ENCODE measurements around the gene TBL3.
"Not testable (repeated sequence)": the region's sequence is repeated elsewhere in the genome, so short reads cannot be mapped to it uniquely, and the experiment has no call there.

TBL3 gene

GRCh38 chr16:2002406-2003230 is 30.8 kb downstream of the TBL3 start:
- DNase-seq, result no peak

- no peak for DNase-seq
Observed at GRCh38 chr16:2003231-2003826, 31.5 kb downstream of the TBL3 start.

GRCh38 chr16:2003827-2004641 is 32.2 kb downstream of the TBL3 start:
- peak; percentile 86 for DNase-seq

GRCh38 chr16:2004795-2005517 is 33.1 kb downstream of the TBL3 start:
- no peak for DNase-seq

- no peak for DNase-seq
Observed at GRCh38 chr16:2005646-2006045, 33.8 kb downstream of the TBL3 start.

- DNase-seq, result no peak
Observed at GRCh38 chr16:2006317-2006716, 34.5 kb downstream of the TBL3 start.

GRCh38 chr16:2007081-2007836 is 35.4 kb downstream of the TBL3 start:
- DNase-seq, result no peak

GRCh38 chr16:2008009-2008526 is 36.2 kb downstream of the TBL3 start:
- DNase-seq, result no peak

GRCh38 chr16:2008631-2009163 is 36.8 kb downstream of the TBL3 start:
- no peak for DNase-seq

GRCh38 chr16:2009164-2009711 is 37.4 kb downstream of the TBL3 start:
- DNase-seq, result no peak

GRCh38 chr16:2009791-2010510 is 38.1 kb downstream of the TBL3 start, which contains the start of gene ZNF598:
TSS of gene ZNF598 (minus strand) at chr16:2009821.
- DNase-seq, result peak; percentile 88

- not testable (repeated sequence) for DNase-seq
Observed at GRCh38 chr16:2011726-2012125, 39.9 kb downstream of the TBL3 start.

- DNase-seq, result no peak
Observed at GRCh38 chr16:2013527-2013926, 41.7 kb downstream of the TBL3 start.

- peak; percentile 87 for DNase-seq
Observed at GRCh38 chr16:2015117-2015946, 43.5 kb downstream of the TBL3 start.

- no peak for DNase-seq
Observed at GRCh38 chr16:2015947-2016208, 44.0 kb downstream of the TBL3 start.

- no peak for DNase-seq
Observed at GRCh38 chr16:2016407-2016922, 44.6 kb downstream of the TBL3 start.

GRCh38 chr16:2019518-2019920 is 47.7 kb downstream of the TBL3 start, which contains the start of gene NPW:
TSS of gene NPW (plus strand) at chr16:2019785.
- no peak for DNase-seq

- no peak for DNase-seq
Observed at GRCh38 chr16:2019921-2020831, 48.3 kb downstream of the TBL3 start.

GRCh38 chr16:2022723-2023091 is 50.9 kb downstream of the TBL3 start:
- DNase-seq, result no peak
